HG02571 (cell line): ENCODE data around the gene GGACT.

Experiments used
- ATAC-seq: cut with Tn5 transposase; IDR thresholded peaks from one replicate; pipeline ENCODE4 v1.9.1; 2021; ENCODE audit warnings: mild to moderate bottlenecking, moderate library complexity; ENCODE audit not compliant: unreplicated experiment

The GGACT gene

DNA sequence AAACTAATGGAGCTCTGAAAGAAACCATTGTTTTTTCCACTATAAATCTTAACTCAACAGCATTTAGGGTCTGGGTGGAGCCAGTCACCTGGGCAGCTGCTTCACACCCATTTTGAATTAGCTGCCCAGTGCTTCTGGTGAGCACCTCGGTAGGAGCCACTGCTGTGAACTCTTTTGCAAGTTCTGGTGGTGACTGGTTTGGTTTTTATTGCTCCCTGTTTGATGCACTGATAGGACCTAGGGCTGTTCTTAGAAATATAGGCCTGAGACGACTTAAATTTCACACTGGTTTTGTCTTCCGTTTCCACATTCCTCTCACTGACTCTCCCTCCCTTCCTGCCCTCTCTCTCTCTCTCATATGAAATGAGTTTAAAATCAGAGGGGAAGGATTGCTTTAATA is 103.9 kb downstream of the GGACT start:
- ATAC-seq = no peak

- ATAC-seq = no peak
These were observed 104.7 kb downstream of the GGACT start for GRCh38 chr13:100483841-100484381.

DNA sequence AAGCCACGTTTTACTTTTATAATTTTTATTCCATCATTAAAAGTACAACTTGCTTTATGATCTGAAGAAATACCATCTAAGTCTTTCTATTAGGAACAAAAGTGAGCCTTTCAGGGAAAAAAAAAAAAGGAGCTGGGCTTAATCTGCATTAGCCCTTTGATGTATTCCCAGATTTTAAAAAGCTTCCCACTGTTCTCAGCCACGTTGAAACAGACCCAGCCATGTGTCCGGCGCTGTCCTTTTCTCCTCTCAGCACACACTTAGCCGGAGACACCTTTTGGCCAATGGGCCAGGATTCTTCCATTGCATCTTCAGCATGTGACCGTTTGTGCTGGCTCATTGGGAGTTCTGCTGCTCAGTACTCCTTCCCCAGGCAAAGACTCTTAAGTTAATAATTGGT is 105.5 kb downstream of the GGACT start:
- no peak for ATAC-seq

DNA sequence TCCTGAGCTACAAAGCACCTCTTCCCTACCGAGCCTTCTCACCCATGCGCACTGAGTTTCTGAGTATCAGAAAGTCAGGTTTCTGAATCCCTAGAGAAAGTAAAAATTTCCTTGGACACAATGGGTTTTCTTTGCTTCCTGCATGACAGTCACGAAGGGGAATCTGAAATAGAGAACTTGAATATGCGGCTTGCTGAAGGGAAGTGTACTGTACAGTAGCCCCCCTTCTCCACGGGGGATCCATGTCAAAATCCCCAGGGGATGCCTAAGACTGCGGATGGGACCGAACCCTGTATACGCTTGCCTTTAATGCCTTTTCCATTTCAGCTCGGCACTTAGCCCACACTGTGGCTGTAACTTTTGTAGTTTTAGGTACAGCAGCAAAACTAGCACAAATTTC is 107.9 kb downstream of the GGACT start:
- ATAC-seq = no peak
